T follicular helper cell (primary cell): ENCODE measurements around the gene SPATA13.
"Not testable (repeated sequence)": the region's sequence is repeated elsewhere in the genome, so short reads cannot be mapped to it uniquely, and the experiment has no call there.

ENCODE experiments used
- DNase-seq: peaks from one replicate; pipeline ENCODE4 v3.0.0-alpha.2; 2020; ENCODE audit warnings: low read depth

Gene SPATA13

DNA sequence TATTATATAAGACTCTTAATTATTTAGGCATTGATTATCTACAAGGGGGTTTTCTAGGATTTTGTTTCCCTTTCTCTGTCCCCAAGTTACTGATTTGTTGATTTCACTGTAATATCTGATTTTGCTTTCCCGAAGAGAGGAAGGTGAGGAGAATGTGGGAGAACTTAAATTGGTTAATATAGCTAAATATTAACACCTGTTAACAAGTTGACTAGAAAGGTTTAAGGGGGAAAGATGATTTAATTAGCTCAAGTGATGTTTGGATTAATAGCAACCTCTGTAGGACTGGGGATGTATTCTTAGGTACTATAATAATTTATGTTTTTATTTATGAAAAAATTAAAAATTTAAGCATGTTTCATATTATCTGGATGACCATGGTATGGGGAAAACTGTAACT, 35.1 kb downstream of the SPATA13 start:
- DNase-seq = no peak

DNA sequence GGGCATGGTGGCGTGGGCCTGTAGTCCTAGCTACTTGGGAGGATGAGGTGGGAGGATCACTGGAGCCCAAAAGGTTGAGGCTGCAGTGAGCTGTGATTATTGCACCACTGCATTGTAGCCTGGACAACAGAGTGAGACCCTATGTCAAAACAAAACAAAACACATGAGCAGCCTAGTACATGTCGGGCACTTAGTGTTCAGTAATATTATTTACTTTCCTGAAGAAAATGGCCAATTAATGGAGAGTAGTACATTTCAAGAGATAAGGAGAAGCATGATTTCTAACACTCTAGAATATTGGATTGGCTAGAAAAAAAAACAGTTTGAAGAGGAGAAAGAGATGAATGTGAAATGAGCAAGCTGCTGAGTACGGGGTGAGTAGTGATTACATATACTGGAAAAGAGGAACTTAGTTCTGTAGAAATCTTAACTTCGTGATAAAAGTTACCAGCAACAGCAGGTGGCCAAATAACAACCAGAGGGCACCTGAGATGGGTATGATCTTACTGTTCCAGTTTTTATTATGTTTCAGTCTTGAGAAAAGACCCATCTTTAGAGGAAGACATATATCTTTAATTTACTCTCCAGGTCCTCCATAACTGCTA, 36.2 kb downstream of the SPATA13 start:
- DNase-seq = no peak

DNA sequence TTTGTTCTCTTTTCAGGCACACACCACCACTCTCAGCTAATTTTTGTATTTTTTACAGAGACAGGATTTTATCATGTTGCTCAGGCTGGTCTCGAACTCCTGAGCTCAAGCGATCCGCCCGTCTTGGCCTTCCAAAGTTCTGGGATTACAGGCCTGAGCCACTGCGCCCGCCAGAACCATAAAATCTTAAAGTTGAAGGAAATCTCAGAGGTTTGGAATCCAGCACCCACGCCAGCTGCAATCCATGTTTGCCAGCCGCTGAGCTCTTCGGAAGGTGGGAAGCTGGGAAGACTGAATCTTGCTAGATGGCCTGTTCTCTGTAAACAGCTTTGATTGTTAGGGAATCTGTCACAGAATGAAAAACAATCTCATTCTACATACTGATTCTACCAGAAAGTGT, 38.5 kb downstream of the SPATA13 start:
- DNase-seq = no peak

- DNase-seq = no peak
Observed at GRCh38 chr13:24202215-24202614, 41.7 kb downstream of the SPATA13 start.

GRCh38 chr13:24203273-24203672, 42.8 kb downstream of the SPATA13 start:
- no peak for DNase-seq

GRCh38 chr13:24203811-24204210, 43.3 kb downstream of the SPATA13 start:
- DNase-seq = no peak

- DNase-seq = not testable (repeated sequence)
Observed at GRCh38 chr13:24205076-24205475, 44.6 kb downstream of the SPATA13 start.

- no peak for DNase-seq
Observed at GRCh38 chr13:24207841-24208667, 47.5 kb downstream of the SPATA13 start.

GRCh38 chr13:24209138-24209537, 48.6 kb downstream of the SPATA13 start:
- no peak for DNase-seq

DNA sequence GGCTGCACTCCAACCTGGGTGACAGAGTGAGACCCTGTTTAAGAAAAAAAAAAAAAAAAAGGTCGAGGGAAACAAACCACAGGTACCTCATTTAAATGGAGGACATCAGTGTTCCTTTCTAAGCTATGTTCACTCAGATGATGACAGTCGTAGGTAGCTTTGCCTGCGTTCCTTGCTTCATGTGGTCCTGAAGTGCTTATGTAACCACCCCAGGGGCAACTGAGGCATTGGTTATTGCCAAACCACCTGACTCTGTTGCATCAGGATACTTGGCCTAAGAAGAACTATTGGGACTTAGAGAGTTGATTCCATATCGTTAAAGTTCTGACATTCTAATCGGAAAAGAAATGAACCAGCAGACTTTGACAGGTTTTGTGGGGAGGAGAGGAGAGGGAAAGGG, 51.7 kb downstream of the SPATA13 start:
- DNase-seq = no peak

- no peak for DNase-seq
Observed at GRCh38 chr13:24212674-24213073, 52.2 kb downstream of the SPATA13 start.

GRCh38 chr13:24213932-24214331, 53.4 kb downstream of the SPATA13 start:
- no peak for DNase-seq

- no peak for DNase-seq
Observed at GRCh38 chr13:24214528-24214927, 54.0 kb downstream of the SPATA13 start.

GRCh38 chr13:24215126-24215525, 54.6 kb downstream of the SPATA13 start:
- no peak for DNase-seq

GRCh38 chr13:24215732-24216131, 55.2 kb downstream of the SPATA13 start:
- no peak for DNase-seq

DNA sequence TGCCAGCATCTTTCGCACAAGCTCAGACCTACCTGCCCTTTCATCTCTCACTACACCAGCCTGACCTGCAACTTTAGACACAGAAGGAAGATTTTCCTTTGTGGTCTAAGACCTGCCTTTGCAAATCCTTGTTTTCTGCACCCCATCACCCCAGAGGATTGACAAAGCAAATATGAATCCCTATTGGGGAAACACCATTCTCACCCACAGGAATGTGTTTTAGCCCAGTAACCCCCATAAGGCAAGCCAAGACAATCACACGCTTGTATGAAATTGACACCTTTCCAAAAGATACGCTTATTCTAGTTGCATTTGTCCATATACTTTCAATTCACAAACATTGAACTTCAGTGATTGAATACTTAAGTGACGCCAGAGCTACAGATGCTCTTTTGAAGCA, 55.7 kb downstream of the SPATA13 start:
- no peak for DNase-seq

- DNase-seq = not testable (repeated sequence)
Observed at GRCh38 chr13:24216779-24217178, 56.3 kb downstream of the SPATA13 start.

GRCh38 chr13:24217601-24218281, 57.2 kb downstream of the SPATA13 start:
- DNase-seq = no peak

DNA sequence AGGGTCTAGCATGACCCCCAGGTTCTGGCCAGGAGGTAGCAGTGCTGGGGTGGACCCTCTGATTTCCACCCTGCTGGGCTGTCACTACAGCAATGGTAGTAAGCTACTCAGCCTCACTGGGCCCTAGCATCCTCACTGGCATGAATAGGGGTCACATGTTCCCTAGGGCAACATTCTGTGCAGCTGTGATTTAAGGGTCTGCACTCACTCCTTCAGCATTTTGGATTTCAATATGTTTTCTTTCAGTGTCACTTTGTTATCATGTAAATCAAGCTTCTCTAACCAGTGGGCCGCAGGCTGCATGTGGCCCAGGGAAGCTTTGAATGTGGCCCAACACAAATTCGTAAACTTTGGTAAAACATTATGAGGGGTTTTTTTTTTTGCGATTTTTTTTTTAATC, 57.8 kb downstream of the SPATA13 start:
- no peak for DNase-seq

DNA sequence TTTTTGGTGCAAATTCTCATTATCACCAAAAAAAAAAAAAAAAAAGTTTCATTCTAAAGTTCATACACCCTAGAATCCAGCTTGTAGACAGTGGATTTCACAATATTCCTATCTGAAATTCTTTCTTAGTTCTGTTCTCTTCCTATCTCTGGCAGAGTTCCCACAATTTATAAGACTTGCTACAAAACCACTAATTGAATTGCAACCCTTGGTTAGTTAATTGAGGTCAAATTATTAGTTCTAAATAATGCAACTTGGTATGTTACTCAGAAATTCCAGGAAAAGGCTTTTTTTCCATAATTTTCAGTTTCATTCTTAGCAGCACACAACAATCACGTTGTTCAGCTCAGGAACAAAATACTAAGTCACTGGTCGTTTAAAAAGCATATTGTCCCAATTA, 58.5 kb downstream of the SPATA13 start:
- no peak for DNase-seq

- peak; percentile 16 for DNase-seq
Observed at GRCh38 chr13:24220086-24220703, 59.7 kb downstream of the SPATA13 start.

- no peak for DNase-seq
Observed at GRCh38 chr13:24221007-24221406, 60.5 kb downstream of the SPATA13 start.

DNA sequence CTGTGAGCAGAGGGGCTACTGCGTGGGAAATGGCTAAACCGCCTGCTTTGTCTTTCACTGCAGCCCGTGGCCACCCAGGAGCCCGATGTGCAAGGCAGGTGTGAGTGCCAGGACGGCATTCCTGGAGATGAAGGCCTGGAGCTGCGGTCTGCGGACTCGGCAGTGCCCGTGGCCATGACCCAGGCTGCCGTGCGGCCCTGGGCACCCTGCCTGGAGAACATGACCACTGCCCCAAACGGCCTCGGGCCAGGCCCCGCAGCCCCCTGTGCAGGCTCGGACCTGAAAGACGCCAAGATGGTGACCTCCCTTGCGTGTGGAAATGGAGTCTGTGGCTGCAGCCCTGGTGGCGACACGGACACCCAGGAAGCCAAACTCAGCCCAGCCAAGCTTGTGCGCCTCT, 62.2 kb downstream of the SPATA13 start:
- no peak for DNase-seq
